Panc1 (cell line): ENCODE measurements around the gene CLIP4.

Source experiments
- POLR2AphosphoS5 ChIP-seq: IDR thresholded peaks from 2 replicates; pipeline ENCODE4 v1.6.1; 2012; ENCODE audit warnings: mild to moderate bottlenecking, low read depth, low read length, moderate library complexity
- TCF7L2 ChIP-seq: IDR thresholded peaks from 2 replicates; pipeline ENCODE4 v1.6.1; 2011; ENCODE audit warnings: mild to moderate bottlenecking, low read depth, low read length, inconsistent platforms
- TF ChIP-seq, protein P1 (sequence below): fragments of 450-650 bp; IDR thresholded peaks from 2 replicates; pipeline ENCODE4 v1.5.1; 2017; ENCODE audit warnings: mild to moderate bottlenecking
- TF ChIP-seq, protein P2 (sequence below), 2 experiments: IDR thresholded peaks; 2 replicates each; pipeline ENCODE4 v1.6.1; 2011 to 2012; ENCODE audit warnings: low read depth in 2 of 2, control low read depth in 1 of 2, low read length in 1 of 2, mild to moderate bottlenecking in 1 of 2, moderate library complexity in 1 of 2; ENCODE audit not compliant: insufficient read depth in 1 of 2

DNA sequence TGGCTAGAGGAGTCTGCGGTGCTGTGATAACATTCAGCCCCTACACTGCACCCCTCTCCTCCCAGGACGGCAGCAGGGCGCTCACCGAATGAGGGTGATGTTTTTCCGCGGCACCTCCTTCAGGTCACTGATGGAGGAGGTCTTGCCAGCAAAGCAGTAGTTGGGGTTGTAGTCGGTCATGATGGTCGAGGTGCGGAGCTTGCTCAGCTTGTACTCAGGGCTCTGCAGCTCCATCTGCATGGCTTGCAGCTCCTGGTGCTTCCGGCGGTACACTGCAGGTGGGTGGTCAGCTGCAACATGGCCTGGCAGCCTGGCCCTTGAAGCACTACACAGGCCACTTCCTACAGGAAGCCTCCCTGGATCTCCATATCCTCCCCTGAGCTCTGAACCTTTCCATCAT is 108.0 kb downstream of the CLIP4 start:
- TF ChIP-seq, protein P1, sequence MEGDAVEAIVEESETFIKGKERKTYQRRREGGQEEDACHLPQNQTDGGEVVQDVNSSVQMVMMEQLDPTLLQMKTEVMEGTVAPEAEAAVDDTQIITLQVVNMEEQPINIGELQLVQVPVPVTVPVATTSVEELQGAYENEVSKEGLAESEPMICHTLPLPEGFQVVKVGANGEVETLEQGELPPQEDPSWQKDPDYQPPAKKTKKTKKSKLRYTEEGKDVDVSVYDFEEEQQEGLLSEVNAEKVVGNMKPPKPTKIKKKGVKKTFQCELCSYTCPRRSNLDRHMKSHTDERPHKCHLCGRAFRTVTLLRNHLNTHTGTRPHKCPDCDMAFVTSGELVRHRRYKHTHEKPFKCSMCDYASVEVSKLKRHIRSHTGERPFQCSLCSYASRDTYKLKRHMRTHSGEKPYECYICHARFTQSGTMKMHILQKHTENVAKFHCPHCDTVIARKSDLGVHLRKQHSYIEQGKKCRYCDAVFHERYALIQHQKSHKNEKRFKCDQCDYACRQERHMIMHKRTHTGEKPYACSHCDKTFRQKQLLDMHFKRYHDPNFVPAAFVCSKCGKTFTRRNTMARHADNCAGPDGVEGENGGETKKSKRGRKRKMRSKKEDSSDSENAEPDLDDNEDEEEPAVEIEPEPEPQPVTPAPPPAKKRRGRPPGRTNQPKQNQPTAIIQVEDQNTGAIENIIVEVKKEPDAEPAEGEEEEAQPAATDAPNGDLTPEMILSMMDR: no peak
- TF ChIP-seq POLR2AphosphoS5 (no peak), TCF7L2 (no peak)
- TF ChIP-seq, protein P2, sequence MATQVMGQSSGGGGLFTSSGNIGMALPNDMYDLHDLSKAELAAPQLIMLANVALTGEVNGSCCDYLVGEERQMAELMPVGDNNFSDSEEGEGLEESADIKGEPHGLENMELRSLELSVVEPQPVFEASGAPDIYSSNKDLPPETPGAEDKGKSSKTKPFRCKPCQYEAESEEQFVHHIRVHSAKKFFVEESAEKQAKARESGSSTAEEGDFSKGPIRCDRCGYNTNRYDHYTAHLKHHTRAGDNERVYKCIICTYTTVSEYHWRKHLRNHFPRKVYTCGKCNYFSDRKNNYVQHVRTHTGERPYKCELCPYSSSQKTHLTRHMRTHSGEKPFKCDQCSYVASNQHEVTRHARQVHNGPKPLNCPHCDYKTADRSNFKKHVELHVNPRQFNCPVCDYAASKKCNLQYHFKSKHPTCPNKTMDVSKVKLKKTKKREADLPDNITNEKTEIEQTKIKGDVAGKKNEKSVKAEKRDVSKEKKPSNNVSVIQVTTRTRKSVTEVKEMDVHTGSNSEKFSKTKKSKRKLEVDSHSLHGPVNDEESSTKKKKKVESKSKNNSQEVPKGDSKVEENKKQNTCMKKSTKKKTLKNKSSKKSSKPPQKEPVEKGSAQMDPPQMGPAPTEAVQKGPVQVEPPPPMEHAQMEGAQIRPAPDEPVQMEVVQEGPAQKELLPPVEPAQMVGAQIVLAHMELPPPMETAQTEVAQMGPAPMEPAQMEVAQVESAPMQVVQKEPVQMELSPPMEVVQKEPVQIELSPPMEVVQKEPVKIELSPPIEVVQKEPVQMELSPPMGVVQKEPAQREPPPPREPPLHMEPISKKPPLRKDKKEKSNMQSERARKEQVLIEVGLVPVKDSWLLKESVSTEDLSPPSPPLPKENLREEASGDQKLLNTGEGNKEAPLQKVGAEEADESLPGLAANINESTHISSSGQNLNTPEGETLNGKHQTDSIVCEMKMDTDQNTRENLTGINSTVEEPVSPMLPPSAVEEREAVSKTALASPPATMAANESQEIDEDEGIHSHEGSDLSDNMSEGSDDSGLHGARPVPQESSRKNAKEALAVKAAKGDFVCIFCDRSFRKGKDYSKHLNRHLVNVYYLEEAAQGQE (IDR thresholded peaks at IDR 0.05; ENCODE audit: insufficient read depth in 1 of 2, low read depth in 2 of 2, low read length in 1 of 2): no peak
